ENCODE data around the gene AASDHPPT. TPM values are rescaled to one million over a fixed set of nuclear protein-coding genes. Genes with fewer than 3 reads are reported as not detected.

AASDHPPT gene
- total RNA-seq, 1 donor from 2014 or later: 64.1 TPM

DNA sequence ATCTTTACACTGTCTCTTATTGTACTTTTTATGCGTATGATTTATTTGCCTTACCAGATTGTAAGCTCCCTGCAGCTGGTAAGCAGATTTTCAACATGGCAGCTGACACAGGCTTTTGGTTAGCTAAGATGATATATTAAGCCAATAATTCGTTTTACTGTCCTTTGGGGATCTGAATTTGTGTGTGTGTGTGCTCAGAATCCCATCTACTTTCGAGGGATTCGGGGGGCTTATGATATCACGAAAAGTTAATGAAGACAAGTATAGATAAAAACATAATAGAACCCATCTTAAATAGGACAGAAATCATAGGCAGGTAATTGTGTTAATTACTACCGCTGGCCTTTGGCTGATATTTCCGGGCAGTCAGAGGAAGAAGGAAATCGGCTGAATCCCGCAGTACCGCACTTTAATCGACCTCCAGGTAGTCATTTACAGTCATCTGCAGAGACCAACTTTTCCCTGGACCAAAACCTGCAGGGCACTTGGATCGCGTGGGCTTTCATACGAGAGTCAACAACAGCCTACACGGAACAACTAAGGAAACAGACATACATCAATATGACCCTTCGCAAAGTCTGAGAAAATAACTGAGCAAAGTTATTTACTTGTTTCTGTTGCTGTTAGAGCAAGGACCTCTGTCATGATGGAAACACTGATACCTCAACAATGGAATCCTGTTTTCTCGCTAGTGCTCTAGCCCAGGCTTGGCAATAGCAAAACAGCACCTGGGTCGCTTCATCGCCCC is 1.1 kb upstream of the AASDHPPT start:
- H3K27me3 Mint-ChIP-seq (ENCODE audit: low read depth): no peaks in the 10 kb centered on the region
- peaks cover 8% of the 10 kb centered on the region for H3K36me3 Mint-ChIP-seq (ENCODE audit: low read depth)
- H3K4me3 Mint-ChIP-seq: peak overlapping the region; percentile 99
- DNase-seq (ENCODE audit: low read depth, low spot score): no peak
- peak overlapping the region; percentile 95 for H3K27ac Mint-ChIP-seq (ENCODE audit: unreplicated experiment)
- peaks cover 44% of the 10 kb centered on the region for H3K4me1 Mint-ChIP-seq
- no peaks in the 10 kb centered on the region for H3K9me3 Mint-ChIP-seq
- TF ChIP-seq, protein P1, sequence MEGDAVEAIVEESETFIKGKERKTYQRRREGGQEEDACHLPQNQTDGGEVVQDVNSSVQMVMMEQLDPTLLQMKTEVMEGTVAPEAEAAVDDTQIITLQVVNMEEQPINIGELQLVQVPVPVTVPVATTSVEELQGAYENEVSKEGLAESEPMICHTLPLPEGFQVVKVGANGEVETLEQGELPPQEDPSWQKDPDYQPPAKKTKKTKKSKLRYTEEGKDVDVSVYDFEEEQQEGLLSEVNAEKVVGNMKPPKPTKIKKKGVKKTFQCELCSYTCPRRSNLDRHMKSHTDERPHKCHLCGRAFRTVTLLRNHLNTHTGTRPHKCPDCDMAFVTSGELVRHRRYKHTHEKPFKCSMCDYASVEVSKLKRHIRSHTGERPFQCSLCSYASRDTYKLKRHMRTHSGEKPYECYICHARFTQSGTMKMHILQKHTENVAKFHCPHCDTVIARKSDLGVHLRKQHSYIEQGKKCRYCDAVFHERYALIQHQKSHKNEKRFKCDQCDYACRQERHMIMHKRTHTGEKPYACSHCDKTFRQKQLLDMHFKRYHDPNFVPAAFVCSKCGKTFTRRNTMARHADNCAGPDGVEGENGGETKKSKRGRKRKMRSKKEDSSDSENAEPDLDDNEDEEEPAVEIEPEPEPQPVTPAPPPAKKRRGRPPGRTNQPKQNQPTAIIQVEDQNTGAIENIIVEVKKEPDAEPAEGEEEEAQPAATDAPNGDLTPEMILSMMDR (conservative IDR thresholded peaks at IDR 0.05): no peak

DNA sequence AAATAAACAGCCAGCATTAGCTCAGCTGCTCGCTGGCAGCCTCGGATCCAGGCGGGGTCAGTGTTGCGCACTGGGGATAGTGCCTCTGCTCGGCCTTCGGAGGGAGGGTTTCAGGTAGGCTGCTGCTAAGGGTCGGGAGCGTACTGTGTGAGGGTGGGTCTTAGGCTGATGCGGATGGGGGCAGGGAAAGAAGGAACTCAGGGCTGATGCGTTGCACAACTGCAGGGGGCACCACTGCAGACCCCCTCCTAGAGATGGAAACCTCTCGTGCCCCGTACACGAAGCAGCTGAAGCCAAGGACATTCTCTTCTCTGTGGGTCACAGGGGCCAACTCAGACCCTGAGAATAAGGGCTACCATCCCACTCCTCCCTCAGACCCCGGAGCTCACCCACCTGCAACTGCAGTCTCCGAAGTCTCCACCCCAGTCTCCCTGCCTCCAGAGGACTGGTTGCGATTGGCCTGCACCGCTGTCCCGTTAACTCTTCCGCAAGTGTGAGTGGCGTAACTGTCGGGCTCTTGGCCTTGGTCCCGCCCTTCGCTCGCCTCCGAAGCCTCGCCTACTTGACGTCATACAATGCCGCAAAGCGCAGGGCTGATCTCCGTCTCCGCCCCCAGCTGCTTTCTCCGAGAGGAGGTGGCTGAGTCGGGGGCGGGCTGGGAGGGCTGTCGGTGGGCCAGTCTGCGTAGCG is 398 bp upstream of the AASDHPPT start, which contains the start of gene KBTBD3:
Gene KBTBD3, minus strand, starts transcription at position 429 of the 690 bp plus-strand sequence. CDS start 18,250 bp downstream, outside the sequence.
- Mint-ChIP-seq H3K27me3 (ENCODE audit: low read depth) (no peaks in the 10 kb centered on the region), H3K4me1 (peaks cover 48% of the 10 kb centered on the region), H3K27ac (ENCODE audit: unreplicated experiment) (peak within 1 kb of the TSS; percentile 100), H3K4me3 (peak within 1 kb of the TSS; percentile 99), H3K36me3 (ENCODE audit: low read depth) (peaks cover 10% of the 10 kb centered on the region), H3K9me3 (no peaks in the 10 kb centered on the region)
- TF ChIP-seq, protein P1 (conservative IDR thresholded peaks at IDR 0.05): peak; percentile 64
- peak; percentile 91 for DNase-seq (ENCODE audit: low read depth, low spot score)

DNA sequence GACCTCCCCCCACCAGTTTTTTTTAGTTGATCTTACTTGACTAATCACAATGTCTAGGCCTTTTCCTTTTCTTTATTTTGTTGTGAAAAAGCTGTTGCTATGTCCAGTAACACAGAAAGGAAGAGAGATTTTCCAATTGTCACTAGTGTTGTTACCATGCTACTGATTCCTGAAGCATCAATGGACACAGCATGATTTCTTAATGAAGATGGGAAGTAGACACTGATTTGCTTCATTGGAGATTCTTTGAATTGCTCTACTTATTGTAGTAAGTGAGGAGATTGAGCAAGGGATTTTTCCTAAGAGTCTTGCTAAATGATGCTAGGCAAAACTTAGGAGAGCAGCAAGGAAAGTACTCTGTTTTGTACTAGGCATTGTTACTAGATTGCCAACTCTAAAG is 4.6 kb downstream of the AASDHPPT start:
- Mint-ChIP-seq H3K27ac (ENCODE audit: unreplicated experiment) (no peak overlapping the region), H3K4me3 (no peak overlapping the region), H3K4me1 (peaks cover 46% of the 10 kb centered on the region), H3K36me3 (ENCODE audit: low read depth) (peaks cover 11% of the 10 kb centered on the region), H3K27me3 (ENCODE audit: low read depth) (no peaks in the 10 kb centered on the region), H3K9me3 (no peaks in the 10 kb centered on the region)
- TF ChIP-seq, protein P1 (conservative IDR thresholded peaks at IDR 0.05): no peak
- no peak for DNase-seq (ENCODE audit: low read depth, low spot score)

DNA sequence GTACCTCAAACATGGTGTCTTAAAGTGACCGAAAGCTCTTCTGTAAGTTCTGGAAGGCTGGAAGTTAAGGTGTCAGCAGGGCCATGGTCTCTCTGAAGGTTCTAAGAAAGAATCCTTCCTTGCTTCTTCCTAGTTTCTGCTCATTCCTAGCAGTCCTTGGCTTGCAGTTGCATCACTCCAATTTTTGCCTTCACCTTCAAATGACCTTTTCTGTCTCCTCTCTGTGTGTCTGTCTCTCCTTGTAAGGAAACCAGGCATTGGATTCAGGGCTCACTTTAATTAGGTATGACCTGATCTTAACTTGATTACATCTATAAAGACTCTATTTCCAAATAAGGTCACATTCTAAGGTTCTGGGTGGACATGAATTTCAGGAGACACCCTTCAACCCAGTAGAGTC is 8.7 kb downstream of the AASDHPPT start:
- H3K36me3 Mint-ChIP-seq (ENCODE audit: low read depth): peaks cover 9% of the 10 kb centered on the region
- H3K27ac Mint-ChIP-seq (ENCODE audit: unreplicated experiment): no peak overlapping the region

DNA sequence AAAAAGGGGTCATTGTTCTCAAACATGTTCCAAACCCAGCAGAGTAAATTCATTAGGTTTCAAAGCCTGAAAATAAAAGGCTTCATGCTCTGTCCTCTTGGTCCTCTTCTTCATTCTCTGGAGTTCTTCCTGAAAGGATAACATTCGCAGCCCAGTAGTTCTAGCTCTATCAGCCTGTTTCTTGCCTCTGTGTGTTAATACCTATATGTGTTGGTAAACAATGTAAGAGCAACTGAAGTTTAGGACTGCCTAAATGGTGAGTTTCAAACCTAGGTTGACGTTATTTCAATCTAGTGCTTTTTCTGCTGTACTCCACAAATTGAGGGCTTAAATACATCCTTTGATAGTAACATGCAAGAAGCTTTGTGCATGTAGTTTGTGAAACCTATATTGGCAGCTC is 9.4 kb downstream of the AASDHPPT start:
- no peak for DNase-seq (ENCODE audit: low read depth, low spot score)
- Mint-ChIP-seq H3K4me1 (peaks cover 23% of the 10 kb centered on the region), H3K4me3 (no peak overlapping the region), H3K9me3 (no peaks in the 10 kb centered on the region), H3K27me3 (ENCODE audit: low read depth) (no peaks in the 10 kb centered on the region), H3K27ac (ENCODE audit: unreplicated experiment) (no peak overlapping the region), H3K36me3 (ENCODE audit: low read depth) (peaks cover 8% of the 10 kb centered on the region)
- TF ChIP-seq, protein P1 (conservative IDR thresholded peaks at IDR 0.05): no peak

More for the DNA sequence above, 8.7 kb downstream of the AASDHPPT start:
- Mint-ChIP-seq H3K9me3 (no peaks in the 10 kb centered on the region), H3K4me3 (no peak overlapping the region), H3K27me3 (ENCODE audit: low read depth) (no peaks in the 10 kb centered on the region), H3K4me1 (peaks cover 27% of the 10 kb centered on the region)
- TF ChIP-seq, protein P1 (conservative IDR thresholded peaks at IDR 0.05): no peak
- no peak for DNase-seq (ENCODE audit: low read depth, low spot score)
